BE2C (cell line): Measurements from ENCODE around the gene BRD4.
A peak's percentile ranks its signal among the peaks of the same experiment; 100 is the strongest.

ENCODE experiments used
- DNase-seq: peaks from one replicate; pipeline ENCODE4 v3.0.0-alpha.2; 2020
- H3K27me3 ChIP-seq: fragments of 250-450 bp; sonication (Bioruptor Pico); 2 replicates; pipeline ENCODE4 v1.5.1; 2020; ENCODE audit warnings: mild to moderate bottlenecking
- H3K36me3 ChIP-seq: fragments of 250-450 bp; sonication (Bioruptor Pico); 2 replicates; pipeline ENCODE4 v1.5.1; 2020; ENCODE audit warnings: mild to moderate bottlenecking
- H3K4me1 ChIP-seq: fragments of 250-450 bp; sonication (Bioruptor Pico); 2 replicates; pipeline ENCODE4 v1.5.1; 2020
- H3K4me3 ChIP-seq: 2 replicates; pipeline ENCODE4 v1.5.1; 2011; ENCODE audit warnings: low read depth, low read length
- H3K9me3 ChIP-seq: fragments of 250-450 bp; sonication (Bioruptor Pico); 2 replicates; pipeline ENCODE4 v1.5.1; 2020
- TF ChIP-seq, protein P1 (sequence below): IDR thresholded peaks from 2 replicates; pipeline ENCODE4 v1.5.1; 2012; ENCODE audit warnings: mild to moderate bottlenecking, low read depth, low read length

BRD4 gene

DNA sequence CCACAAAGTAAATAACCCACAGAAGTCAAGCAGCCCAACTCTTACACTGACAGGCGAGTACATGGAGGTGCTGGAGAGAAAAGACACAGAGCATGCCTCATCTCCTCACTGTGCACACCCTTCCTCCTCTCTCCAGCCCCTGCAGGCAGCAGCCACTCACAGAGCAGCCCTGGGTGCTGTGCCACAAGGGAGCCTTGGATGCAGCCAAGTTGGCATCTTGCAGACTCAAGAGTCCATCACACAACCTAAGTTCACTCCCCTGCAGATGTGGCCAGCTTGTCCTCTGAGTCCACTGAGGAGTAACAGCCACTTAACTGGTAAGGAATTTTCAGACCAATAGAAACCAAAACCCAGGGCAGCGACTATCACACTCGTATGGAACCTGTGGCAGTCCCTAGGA is 47.4 kb downstream of the BRD4 start:
- Histone ChIP-seq H3K4me3 (no peak overlapping the region), H3K4me1 (peaks cover 49% of the 10 kb centered on the region), H3K9me3 (no peaks in the 10 kb centered on the region), H3K27me3 (no peaks in the 10 kb centered on the region), H3K36me3 (no peaks in the 10 kb centered on the region)
- DNase-seq, result no peak
- TF ChIP-seq, protein P1, sequence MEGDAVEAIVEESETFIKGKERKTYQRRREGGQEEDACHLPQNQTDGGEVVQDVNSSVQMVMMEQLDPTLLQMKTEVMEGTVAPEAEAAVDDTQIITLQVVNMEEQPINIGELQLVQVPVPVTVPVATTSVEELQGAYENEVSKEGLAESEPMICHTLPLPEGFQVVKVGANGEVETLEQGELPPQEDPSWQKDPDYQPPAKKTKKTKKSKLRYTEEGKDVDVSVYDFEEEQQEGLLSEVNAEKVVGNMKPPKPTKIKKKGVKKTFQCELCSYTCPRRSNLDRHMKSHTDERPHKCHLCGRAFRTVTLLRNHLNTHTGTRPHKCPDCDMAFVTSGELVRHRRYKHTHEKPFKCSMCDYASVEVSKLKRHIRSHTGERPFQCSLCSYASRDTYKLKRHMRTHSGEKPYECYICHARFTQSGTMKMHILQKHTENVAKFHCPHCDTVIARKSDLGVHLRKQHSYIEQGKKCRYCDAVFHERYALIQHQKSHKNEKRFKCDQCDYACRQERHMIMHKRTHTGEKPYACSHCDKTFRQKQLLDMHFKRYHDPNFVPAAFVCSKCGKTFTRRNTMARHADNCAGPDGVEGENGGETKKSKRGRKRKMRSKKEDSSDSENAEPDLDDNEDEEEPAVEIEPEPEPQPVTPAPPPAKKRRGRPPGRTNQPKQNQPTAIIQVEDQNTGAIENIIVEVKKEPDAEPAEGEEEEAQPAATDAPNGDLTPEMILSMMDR, result no peak

DNA sequence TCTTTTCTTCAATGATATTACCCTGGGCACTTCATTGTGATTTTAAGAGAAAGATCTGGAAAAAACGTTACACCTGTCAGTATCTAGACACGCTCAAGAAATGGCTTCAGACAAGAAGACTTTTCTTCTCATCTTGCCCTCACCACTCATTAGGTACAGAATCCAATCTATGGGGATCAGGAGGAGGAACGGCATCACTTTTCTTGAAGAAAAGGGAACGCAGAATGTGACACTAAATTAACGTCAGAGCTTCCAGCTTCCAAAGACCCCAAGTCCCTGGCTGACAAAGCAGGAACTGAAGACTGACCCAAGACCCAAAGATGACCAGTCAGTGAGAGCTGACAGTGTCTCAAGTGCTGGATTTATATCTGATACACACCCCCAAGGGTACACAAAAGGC is 48.2 kb downstream of the BRD4 start:
- H3K4me3 ChIP-seq, result no peak overlapping the region
- peaks cover 55% of the 10 kb centered on the region for H3K4me1 ChIP-seq
- H3K36me3 ChIP-seq, result no peaks in the 10 kb centered on the region
- no peaks in the 10 kb centered on the region for H3K9me3 ChIP-seq
- H3K27me3 ChIP-seq, result no peaks in the 10 kb centered on the region
- DNase-seq, result no peak
- TF ChIP-seq, protein P1, result no peak

DNA sequence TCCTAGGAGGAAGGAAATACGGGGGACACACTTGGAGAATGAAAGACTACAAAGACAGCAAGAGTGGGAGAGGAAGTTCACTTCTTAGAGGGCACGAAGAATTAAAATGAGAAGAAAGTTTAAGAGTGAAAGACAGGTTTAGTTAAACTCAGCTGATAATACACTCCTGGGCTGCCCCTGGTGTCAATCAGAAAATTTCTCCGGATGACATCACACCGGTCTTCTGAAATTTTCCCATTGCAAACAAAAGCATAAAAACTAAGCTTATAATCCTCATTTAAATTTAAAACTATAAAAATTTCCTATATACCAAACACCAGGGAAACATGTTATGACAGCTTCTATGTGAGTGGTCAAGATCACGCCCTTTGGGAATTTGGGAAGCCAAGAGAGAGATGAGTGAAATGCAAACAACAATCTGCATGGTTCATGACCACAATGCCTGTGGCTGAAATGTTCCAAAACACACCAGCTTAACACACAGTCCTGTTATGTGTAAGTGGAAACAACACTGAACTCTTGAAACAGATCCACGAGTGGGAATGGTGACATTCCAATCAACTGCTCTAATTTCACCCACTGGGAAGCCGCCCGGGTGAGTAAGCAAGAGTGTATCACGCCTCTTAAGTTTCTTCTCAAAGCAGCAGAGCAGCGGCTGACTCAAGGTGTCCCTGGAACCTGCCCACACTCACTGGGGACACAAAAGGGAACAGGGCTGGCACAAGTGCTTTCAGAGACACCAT is 49.0 kb downstream of the BRD4 start:
- Histone ChIP-seq H3K36me3 (no peaks in the 10 kb centered on the region), H3K4me3 (no peak overlapping the region), H3K27me3 (no peaks in the 10 kb centered on the region), H3K4me1 (peaks cover 53% of the 10 kb centered on the region), H3K9me3 (no peaks in the 10 kb centered on the region)
- TF ChIP-seq, protein P1, result no peak
- DNase-seq, result no peak

DNA sequence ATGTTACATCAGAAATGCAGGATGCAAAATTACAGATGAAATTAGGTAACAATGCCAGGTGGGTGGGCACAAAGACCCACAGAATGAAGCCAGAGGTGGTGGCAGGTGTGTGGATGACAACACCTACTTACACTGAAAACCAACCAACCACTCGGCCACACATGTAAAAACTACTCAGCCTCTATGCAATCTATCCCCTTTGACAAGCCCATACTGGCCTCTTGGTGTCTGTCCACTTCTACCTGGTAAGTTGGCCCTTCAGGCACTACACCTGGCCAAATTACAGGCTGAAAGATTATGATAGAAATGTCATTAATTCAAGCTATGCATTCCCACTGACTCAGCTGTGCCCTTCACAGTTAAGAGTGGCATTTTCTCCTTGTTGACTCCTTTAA is 50.0 kb downstream of the BRD4 start:
- Histone ChIP-seq H3K4me3 (no peak overlapping the region), H3K27me3 (no peaks in the 10 kb centered on the region), H3K36me3 (no peaks in the 10 kb centered on the region), H3K4me1 (peaks cover 49% of the 10 kb centered on the region), H3K9me3 (no peaks in the 10 kb centered on the region)
- DNase-seq, result no peak
- TF ChIP-seq, protein P1, result no peak

DNA sequence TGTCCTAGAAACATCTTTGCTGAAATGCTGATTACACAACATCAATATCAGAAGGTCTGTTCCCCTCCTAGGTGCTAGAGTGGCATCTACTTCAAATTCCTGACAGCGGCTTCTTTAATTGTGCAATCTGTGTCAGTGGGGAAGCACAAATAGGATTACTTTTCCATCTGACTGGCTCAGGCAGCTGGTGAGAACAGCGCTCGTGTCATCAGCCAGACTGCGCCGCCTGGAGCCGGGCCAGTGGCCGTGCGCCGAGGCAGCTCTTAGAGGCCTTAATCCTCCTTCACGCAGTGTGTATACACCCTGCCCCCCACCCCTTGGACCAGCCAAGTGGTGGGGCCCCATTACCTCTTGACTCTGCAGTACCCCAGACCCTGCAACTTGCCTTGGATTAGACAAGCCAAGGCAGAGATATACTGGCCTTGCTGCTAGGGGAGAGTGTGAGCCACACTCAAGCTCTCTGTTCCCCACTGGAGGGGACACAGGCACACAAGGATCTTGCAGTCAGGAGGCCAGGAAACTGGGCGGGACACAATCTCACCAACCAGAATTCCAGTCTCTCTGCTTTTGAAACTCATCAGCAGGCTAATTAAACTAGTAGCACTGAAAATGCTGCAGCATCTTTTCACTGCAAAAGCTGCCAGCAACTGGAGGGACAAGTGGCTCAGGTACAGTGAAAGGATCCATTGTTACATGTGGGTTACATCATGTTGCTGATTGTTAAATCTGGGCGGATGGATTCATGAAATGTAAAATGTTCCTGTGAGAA is 51.2 kb downstream of the BRD4 start:
- H3K4me3 ChIP-seq, result peak overlapping the region; percentile 25; the same call in 1 of the 2 replicates
- H3K9me3 ChIP-seq, result no peaks in the 10 kb centered on the region
- DNase-seq, result peak; percentile 85
- no peaks in the 10 kb centered on the region for H3K27me3 ChIP-seq
- no peaks in the 10 kb centered on the region for H3K36me3 ChIP-seq
- peaks cover 47% of the 10 kb centered on the region for H3K4me1 ChIP-seq
- TF ChIP-seq, protein P1, result peak; percentile 58
